ENCODE measurements around the gene PRPF6. TPM values are rescaled to one million over a fixed set of nuclear protein-coding genes. Genes with fewer than 3 reads are reported as not detected.
"Not testable (repeated sequence)": the region's sequence is repeated elsewhere in the genome, so short reads cannot be mapped to it uniquely, and the experiment has no call there.

Gene PRPF6
- total RNA-seq, 1 experiment from 2014 or later = 102 TPM

GRCh38 chr20:64011366-64011779, 30.4 kb downstream of the PRPF6 start:
- DNase-seq (ENCODE audit: low spot score) = no peak

- not testable (repeated sequence) for DNase-seq (ENCODE audit: low spot score)
These were observed 31.6 kb downstream of the PRPF6 start for GRCh38 chr20:64012385-64013154.

DNA sequence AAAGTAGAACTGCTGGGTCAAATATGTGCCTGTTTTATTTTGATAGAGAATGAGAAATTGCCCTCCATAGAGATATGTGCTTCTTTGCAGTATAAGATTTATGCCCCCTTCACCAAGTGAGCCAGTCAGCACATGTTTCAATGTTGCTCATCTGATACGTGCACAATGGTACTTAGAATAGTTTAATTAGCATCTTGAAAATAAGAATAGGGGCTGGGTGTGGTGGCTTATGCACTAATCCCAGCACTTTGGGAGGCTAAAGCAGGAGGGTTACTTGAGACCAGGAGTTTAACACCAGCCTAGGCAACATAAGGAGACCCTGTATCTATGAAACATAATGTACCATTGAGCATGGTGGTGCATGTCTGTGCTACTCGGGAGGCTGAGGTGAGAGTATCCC, 34.7 kb downstream of the PRPF6 start:
- no peak for DNase-seq (ENCODE audit: low spot score)

- no peak for DNase-seq (ENCODE audit: low spot score)
These were observed 40.4 kb downstream of the PRPF6 start for GRCh38 chr20:64021124-64021975.

DNA sequence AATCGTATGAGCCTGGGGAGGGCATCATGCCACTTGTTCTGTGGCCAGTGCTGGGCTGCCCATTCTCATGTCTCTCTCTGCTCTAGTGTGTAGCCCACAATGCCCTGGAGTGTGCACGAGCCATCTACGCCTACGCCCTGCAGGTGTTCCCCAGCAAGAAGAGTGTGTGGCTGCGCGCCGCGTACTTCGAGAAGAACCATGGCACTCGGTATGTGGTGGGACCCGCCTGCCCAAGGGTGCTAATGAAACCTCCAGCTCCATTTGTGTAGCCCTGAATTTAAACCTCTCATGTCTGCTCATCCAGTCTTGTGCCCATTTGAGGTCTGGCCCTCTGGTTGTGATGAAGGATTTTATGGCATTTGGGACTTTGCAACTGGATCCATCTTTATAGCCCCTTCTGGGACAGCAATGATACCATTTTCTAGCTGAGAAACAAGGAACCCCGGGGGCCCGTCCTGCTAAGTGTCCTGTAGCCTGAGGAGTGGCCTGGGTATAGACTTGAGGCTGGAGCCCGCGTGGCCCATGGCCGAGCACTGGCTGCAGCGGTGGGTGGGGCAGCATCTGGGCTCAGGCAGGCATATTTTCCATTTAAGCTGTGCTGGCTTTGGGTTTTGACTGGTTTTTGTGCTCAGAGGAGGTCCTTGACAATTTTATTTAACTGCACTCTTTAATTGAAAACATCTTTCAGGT, 41.9 kb downstream of the PRPF6 start:
- no peak for DNase-seq (ENCODE audit: low spot score)

DNA sequence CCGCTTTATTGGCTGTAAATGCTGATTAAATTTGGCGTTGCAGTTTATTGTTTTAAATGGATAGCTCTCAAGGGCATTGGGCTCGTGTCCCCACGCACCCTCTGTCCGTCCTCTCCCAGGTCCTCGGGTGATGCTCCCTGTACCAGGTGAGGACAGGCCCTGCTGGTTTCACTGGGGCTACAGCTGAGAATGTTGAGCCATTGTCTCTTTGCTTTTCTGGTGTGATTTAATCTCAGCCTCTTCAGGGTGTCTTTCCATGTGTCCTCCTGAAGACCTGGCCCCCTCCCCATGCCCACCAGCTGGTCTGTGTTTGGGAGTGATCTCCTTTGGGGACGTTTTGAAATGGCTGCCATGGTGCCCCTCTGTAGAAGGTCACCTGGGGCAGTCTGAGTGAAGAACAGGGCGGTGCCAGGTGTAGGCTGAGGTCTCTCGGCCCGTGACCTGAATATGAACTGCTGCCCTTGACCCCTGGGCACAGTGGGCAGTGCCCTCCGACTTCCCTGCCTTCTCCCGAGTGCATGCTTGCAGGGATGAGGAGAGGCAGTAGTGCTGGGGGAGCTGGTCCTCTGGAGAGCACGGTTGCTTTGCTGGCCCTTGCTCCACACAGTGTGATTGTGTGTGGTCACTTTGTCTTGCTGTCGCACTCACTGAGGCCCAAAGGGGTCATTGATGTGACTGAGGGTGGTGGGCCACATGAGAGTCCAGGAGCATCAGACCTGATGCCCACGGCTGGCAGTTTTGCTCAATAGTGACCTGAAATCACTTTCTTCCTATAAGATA, 42.6 kb downstream of the PRPF6 start:
- no peak for DNase-seq (ENCODE audit: low spot score)

DNA sequence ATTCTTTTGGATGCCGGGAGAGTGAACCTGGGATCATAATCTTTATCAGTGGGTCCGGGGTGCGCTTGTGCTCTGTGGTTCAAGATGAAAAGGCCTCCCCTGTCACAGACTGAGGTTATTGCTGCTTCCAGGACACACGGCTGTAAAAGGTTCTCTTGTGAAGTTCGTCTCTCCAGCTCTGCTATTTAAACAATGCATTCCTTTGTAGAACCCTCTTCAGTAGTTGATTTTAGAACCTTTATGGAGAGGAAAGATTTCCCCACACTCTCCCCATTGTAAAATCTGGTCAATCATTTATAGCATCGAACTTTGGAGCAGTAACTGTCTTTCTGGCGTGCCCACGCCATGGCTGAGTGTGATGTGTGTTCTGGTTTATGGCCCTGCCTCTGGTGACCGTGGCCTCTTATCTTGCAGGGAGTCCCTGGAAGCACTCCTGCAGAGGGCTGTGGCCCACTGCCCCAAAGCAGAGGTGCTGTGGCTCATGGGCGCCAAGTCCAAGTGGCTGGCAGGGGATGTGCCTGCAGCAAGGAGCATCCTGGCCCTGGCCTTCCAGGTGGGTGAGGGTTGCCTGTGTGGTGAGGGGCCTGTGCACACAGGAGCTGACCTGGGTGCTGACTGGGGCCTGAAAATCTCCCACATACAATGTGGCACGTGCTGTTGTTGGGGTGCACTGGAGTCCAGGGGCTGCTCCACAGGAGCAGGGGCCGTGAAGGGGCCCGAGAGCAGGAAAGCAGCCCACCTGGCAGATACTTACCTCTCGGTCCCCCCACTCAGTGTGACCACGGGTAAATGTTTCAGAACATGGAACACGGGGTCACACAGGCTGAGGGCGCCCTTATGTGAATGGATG, 43.4 kb downstream of the PRPF6 start:
- peak; percentile 42 for DNase-seq (ENCODE audit: low spot score)

DNA sequence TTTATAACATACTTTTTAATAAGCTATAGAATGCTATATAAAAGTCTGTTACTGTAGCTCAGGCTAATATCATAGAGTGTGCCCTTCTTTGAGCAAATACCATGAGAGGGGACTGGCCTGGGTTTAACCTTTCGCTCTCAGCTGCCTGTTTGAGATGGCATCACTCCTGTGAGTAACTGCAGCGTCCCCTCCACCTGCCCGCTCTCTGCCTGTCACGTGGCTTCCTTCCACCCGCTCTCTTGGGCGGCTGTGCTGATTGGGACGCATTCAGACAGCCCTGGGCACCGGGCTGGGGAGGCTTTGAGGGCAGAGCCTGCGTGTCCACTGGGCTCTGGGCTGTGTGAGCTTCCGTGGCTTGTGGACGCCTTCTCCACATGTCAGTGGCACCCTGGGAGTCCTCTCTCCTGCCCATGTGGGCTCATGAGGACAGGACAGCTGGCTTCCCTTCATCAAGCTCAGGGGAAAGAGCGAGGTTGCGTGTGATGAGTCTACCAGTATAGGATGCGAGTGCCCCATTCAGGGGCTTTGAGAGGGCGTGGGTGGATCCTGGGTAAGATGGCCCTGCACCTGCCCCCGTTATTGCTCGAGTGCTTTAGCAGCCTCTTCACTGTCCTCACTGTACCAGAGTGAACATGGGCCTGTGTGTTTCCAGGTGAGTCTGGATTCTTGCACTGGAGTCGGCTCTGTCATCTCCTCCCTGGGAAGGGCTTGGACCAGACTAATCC, 44.3 kb downstream of the PRPF6 start:
- DNase-seq (ENCODE audit: low spot score) = no peak

GRCh38 chr20:64025826-64026412, 45.0 kb downstream of the PRPF6 start:
- no peak for DNase-seq (ENCODE audit: low spot score)

DNA sequence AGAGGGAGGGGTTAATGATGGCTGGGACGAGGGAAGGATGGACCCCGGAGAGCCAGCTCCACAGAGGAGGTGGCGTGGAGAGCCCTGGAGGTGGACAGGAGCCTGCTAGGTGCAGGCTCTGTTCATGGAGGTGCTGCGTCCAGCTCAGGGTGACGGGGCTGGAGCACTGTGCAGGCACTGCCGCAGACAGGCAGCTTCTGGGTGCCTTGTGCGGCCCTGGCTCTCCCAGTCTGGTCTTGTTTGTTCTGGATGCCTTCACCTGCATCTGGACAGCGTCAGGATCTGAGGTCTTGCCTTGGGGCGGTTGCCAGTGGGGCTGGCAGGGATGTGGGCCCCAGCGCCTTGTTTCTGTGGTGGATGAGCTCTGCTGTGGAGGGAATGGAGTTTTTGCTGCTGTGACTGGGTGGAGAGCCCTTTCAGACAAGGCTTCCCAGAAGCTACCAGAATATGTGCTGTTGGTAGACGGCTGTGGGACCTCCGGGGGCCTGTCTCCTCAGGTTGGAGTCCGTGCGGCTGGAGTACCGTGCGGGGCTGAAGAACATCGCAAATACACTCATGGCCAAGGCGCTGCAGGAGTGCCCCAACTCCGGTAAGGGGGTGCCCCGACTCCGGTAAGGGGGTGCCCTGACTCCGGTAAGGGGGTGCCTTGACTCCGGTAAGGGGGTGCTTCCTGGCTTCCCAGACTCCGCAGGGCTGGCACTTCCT, 47.2 kb downstream of the PRPF6 start:
- DNase-seq (ENCODE audit: low spot score) = no peak

- no peak for DNase-seq (ENCODE audit: low spot score)
These were observed 48.6 kb downstream of the PRPF6 start for GRCh38 chr20:64029293-64030117.

DNA sequence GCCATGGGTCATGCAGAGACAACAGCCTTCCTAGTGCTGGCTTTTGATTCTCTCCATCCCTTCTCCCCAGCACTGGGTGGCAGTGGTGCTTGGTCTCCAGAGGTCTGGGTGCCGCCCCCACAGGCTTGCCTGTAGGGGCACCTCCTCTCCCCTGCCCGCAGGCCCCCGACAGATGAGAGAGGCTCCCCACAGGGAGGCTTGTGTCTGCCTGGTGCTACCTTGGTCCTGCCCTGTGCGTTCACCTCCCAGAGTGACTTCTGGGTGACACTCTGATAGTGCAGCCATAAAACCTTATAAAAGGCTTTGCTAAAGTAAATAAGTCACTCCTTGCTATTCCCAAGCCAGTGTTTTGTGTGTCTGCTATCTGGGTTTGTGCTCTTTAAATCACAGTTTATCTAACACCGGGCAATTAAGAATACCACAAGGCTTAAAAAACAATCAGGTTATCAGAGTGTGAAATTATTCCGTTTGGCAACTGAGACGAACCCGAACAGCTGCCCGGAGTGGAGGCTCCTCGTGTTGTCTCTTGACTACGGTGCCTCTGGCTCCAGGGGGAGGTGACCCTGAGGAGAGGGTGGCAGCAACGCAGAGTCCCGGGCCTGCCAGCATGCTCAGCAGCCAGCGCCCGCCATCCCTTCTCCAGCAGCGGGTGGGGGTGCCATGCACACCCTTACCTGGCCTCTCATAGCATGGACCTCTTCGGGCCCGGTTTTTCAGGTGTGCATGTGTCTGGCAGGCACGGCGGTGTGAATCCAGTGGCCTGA, 49.6 kb downstream of the PRPF6 start:
- no peak for DNase-seq (ENCODE audit: low spot score)

GRCh38 chr20:64031822-64032314, 50.9 kb downstream of the PRPF6 start:
- DNase-seq (ENCODE audit: low spot score) = no peak

- no peak for DNase-seq (ENCODE audit: low spot score)
These were observed 52.0 kb downstream of the PRPF6 start for GRCh38 chr20:64032706-64033624.

DNA sequence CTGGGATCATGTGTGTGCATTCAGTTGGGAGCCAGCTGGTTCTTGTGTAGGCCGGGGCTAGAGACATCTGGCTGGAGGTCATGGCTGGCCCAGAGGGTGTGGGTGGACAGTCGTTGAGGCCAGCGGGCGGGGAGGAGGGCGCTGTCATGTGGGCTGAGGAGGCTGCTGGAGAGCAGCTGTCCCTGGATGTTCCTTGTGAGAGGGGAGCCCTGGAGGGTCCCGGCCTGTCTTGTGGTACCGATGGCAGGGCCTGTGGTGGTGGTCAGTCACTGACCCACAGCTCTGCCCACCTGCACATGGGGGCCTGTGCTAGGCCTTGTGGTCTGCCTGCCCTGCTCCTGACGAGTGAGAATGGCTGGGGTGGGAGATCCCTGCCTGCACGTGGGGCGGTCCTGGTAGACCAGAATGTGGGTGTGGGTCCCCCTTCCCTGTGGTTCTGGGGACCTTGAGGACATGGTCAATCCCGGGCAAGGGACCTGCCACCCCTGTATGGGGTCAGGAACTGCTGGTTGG, 53.1 kb downstream of the PRPF6 start:
- DNase-seq (ENCODE audit: low spot score) = no peak
